Stimulated activated CD4-positive, alpha-beta T cell treated with anti-CD3 and anti-CD28 coated beads, TNF-alpha, amount 100 ng/mL, for 1 hour (primary cell): Measurements from ENCODE around the gene CADM2.
"Not testable (repeated sequence)": the region's sequence is repeated elsewhere in the genome, so short reads cannot be mapped to it uniquely, and the experiment has no call there.

Experiments used
- DNase-seq, 3 donors: peaks; one replicate each; pipeline ENCODE4 v3.0.0-alpha.2; 2020; ENCODE audit warnings: low read depth in 3 of 3, low spot score in 1 of 3

CADM2 gene

DNA sequence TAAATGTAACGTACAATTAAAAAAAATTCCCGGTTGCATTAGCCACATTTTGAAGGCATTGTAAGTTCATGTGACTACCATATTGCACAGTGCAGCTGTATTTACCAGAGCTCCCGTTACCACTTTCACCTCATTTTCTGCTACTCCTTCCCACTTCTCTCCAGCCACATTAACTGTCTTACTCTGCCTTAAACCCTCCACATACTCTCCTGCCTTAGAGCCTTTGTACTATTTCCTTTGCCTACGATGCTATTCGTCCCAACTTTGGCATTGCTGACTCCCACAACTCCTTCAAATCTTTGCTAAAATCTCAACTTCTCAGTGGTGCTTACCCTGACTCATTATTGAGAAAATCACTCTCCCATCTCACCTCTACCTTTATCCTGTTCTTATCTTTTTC lies 115.2 kb downstream of the CADM2 start:
- no peak for DNase-seq

GRCh38 chr3:85075663-85076062 lies 116.9 kb downstream of the CADM2 start:
- no peak for DNase-seq

DNA sequence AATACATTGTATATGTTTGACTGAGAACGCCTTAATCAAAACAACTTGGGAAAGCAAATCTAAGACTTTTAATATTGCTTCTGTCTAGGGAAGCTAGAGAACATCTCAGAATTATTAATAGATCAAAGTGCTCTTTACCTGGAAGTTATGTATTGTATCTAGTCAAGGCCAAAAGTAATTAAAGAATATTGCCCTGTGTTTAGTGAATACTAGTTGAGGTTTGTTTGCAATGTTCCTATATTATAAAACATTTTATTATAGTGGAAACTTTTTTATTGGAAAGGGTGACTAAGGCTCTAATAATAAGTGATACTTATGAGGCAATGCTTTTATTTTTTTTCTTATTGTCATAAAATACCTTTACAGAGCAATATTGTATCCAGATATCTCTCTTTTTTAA lies 118.2 kb downstream of the CADM2 start:
- no peak for DNase-seq

DNA sequence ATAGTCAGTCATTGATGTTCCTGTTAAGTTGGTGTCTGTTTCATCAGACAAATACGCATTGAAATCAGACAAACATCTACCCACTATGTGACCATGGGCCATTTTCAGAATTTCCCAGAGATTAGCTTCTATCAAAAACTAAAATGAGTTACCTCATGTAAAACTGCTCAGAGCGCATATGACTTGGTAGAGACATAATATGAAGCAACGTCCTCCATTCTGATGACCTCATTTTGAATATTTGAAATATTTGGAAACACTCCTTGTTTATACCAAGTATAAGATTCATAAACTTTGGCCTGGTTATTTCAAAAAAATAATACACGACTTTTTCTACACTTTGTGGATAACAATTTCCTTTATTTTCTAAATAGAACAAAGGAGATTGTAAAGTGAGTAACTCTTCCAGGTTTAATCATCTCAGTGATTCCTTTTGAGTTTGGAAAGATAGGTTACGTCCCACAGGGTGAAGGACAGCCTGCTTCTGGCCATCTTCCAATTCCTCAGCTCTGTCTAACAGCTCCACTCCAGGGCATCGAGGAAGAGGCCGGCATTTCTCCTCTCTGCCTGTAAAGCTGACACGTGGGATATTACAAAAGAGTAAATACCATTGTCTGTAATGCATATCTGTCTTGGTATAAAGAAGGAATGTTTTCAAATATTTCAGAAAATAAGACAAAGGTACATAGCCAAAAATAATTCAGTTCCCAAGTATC lies 122.6 kb downstream of the CADM2 start:
- DNase-seq, result no peak

- DNase-seq, result no peak
Measured at GRCh38 chr3:85090495-85090894, 131.7 kb downstream of the CADM2 start.

DNA sequence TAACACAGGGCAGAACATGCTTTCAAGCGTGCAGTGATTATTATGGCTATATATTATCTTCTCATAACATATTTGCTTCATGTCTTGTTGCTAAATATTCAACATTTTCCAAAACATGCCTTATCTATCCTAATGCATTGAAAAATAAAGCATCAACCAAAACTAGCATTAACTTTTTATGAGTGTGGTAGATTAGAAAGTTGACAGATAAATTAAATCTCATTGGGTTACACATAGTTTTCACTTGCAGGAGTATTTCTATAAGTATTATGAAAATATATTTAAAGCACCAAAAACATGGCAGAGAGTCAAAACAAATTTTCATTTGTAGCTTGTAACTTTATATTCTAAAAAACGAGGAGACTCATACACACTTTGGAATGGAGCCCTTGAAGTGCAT lies 141.5 kb downstream of the CADM2 start:
- DNase-seq, result no peak

GRCh38 chr3:85102781-85103180 lies 144.0 kb downstream of the CADM2 start:
- no peak for DNase-seq

GRCh38 chr3:85110393-85110792 lies 151.6 kb downstream of the CADM2 start:
- DNase-seq, result no peak

DNA sequence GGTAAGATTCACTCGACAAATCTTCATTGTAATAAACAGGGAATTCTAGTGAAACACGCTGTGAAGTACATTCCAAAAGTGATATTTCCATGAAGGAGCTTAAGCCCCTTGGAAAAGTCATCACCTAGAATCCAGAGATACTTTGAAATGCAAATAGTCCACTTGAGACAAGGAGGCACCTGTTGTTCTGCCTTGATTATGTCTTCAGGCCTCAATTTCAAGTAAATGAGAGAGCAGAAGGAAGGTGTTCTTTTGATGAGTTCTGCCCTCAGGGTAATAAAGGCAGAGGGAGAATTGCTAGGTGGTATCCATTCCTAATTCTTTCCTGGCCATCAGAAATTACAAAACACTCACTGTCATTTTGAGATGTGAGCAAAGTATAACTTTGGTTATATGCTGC lies 162.1 kb downstream of the CADM2 start:
- no peak for DNase-seq

DNA sequence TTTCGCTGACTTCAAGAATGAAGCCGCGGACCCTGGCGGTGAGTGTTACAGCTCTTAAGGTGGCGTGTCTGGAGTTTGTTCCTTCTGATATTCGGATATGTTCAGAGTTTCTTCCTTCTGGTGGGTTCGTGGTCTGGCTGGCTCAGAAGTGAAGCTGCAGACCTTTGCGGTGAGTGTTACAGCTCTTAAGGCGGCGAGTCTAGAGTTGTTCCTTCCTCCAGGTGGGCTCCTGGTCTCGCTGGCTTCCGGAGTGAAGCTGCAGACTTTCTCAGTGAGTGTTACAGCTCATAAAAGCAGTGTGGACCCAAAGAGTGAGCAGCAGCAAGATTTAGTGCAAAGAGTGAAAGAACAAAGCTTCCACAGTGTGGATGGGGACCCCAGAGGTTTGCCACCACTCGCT lies 174.1 kb downstream of the CADM2 start:
- DNase-seq, result not testable (repeated sequence)

GRCh38 chr3:85133691-85134420 lies 175.1 kb downstream of the CADM2 start:
- not testable (repeated sequence) for DNase-seq

- DNase-seq, result no peak
Measured at GRCh38 chr3:85142626-85143025, 183.8 kb downstream of the CADM2 start.

GRCh38 chr3:85148036-85148435 lies 189.2 kb downstream of the CADM2 start:
- no peak for DNase-seq

DNA sequence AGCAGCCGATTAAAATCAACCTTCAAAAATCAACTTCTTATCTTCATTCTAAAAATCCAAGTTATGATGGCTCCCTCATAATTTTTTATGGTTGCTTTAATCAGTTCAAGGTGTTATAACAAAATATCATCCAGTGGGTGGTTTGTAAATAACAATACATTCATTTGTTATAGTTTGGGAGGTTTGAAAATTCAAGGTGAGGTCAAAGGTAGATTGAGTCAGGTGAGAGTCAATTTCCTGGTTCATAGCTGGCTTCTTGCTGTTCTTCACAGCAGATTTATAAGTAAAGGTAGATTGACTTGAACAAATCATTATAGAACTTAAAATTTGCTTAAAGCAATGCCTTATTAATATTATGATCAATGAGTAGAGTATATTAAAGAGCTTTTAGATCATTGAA lies 192.8 kb downstream of the CADM2 start:
- no peak for DNase-seq

DNA sequence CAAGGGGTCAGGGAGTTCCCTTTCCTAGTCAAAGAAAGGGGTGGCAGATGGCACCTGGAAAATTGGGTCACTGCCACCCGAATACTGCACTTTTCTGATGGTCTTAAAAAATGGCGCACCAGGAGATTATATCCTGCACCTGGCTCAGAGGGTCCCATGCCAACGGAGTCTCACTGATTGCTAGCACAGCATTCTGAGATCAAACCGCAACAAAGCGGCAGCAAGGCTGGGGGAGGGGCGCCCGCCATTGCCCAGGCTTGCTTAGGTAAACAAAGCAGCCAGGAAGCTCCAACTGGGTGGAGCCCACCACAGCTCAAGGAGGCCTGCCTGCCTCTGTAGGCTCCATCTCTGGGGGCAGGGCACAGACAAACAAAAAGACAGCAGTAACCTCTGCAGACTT lies 194.5 kb downstream of the CADM2 start:
- DNase-seq, result not testable (repeated sequence)

DNA sequence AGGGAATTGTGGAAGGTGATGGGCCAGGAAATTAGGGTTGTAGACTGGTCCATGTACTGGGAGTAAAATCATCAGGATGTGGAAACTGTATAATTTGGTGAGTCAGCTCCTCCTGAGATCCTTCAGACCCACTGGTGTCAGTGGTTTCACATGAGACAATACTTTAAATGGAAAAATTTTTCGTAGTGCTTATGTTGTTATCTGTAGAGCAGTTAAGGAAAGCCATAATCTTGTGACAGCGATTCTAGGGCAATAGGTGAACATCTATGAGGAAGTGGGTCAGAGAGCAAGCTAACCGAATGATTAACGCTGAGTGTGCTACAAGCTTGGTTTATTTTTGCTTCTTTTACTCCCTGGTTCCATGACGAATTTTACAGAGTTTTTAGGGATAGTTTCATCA lies 200.6 kb downstream of the CADM2 start:
- DNase-seq, result no peak

DNA sequence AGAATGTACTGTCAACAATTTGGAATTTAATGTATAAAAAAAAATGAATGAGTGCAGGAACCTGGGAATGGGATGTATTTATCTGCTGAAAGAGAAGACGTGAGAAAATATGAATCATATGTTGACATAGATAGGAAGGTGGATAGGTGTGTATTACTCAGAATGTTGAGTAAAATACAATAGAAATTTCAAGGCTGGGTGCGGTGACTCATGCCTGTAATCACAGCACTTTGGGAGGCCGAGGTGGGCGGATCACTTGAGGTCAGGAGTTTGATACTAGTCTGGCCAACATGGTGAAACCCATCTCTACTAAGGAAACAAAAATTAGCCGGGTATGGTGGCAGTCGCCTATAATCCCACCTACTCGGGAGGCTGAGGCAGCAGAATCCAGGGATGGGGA lies 202.8 kb downstream of the CADM2 start:
- no peak for DNase-seq

GRCh38 chr3:85162905-85163304 lies 204.1 kb downstream of the CADM2 start:
- no peak for DNase-seq

DNA sequence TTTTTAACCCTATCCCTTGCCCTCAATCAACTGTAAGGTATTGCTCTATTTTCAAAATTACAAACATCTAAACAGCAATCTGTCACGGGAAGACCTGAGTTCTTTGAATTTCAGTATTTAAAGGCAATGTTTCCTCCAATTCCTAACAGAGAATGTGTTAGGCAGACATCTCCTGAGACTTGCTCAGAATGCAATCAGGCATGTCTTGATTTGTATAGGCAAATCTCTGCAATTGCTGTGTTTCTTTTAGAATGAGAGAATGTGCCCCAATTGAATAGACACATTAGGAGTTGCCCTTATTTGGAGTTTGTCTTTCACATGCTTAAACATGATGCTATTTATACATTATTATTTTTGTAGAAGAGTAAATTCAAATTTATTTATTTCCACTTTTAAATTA lies 205.6 kb downstream of the CADM2 start:
- no peak for DNase-seq

GRCh38 chr3:85167576-85167975 lies 208.8 kb downstream of the CADM2 start:
- DNase-seq, result no peak

- DNase-seq, result no peak
Measured at GRCh38 chr3:85170646-85171045, 211.9 kb downstream of the CADM2 start.

GRCh38 chr3:85171976-85172375 lies 213.2 kb downstream of the CADM2 start:
- DNase-seq, result no peak

DNA sequence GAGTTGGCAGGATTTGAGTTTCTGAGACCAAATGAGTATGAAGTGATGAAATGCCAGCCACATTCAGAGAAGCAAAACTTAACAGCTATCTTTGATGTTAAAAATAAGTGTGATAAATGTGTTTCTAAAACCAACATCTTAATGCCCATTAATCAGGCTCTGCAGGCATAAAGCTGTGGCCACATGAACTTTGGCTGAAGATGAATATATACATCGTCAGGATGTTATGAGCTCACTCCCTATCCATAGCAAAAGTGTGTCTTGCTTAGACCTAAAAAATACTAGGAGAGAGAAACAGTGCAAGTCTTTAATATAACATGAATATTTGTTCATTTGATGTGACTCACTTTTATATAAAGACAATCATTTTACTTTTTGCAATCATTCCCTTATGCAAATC lies 218.0 kb downstream of the CADM2 start:
- DNase-seq, result no peak
